Mammary epithelial cell (primary cell): ENCODE data around the gene CD3E.

Experiments
- CTCF ChIP-seq, 2 donors: IDR thresholded peaks in 1 of 2; conservative IDR thresholded peaks in 1 of 2; 2 replicates each; pipeline ENCODE4 v1.5.1; 2011 to 2012; ENCODE audit warnings: inconsistent platforms in 2 of 2, low read length in 2 of 2, mild to moderate bottlenecking in 2 of 2, control low read depth in 1 of 2, low read depth in 1 of 2; ENCODE audit not compliant: insufficient read depth in 1 of 2; ENCODE audit errors: extremely low read depth in 1 of 2
- EZH2 ChIP-seq: IDR thresholded peaks from 2 replicates; pipeline ENCODE4 v1.6.1; 2012; ENCODE audit warnings: low read length, inconsistent platforms, borderline replicate concordance

GRCh38 chr11:118286545-118286944 is 18.0 kb upstream of the CD3E start:
- no peak for TF ChIP-seq CTCF (conservative IDR thresholded peaks at IDR 0.05 in 1 of 2, IDR thresholded peaks at IDR 0.05 in 1 of 2; ENCODE audit: extremely low read depth in 1 of 2, insufficient read depth in 1 of 2, low read depth in 1 of 2, low read length in 2 of 2)
- no peak for TF ChIP-seq EZH2
